ENCODE measurements around the gene TMEM190.

The TMEM190 gene

DNA sequence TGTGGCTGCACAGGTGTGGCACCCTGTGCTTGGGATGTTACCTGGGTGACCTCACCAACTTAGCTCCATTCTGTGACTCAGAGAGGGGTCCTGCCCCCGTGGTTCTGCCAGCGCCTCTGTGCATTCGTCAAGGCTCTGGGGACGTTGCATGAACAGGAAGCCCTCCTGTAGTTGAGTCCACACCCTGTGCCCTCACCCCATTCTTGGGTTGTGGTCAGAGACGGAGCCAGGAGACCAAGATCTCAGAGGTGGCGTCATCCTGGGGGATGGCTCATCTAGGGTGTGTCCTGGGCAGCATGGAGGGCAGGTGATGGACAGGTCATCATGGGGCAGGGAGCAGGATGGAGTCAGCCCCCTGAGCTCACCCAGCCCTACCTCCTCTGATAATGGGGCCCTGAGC, 24.6 kb upstream of the TMEM190 start:
- DNase-seq (ENCODE audit: low spot score) = no peak

DNA sequence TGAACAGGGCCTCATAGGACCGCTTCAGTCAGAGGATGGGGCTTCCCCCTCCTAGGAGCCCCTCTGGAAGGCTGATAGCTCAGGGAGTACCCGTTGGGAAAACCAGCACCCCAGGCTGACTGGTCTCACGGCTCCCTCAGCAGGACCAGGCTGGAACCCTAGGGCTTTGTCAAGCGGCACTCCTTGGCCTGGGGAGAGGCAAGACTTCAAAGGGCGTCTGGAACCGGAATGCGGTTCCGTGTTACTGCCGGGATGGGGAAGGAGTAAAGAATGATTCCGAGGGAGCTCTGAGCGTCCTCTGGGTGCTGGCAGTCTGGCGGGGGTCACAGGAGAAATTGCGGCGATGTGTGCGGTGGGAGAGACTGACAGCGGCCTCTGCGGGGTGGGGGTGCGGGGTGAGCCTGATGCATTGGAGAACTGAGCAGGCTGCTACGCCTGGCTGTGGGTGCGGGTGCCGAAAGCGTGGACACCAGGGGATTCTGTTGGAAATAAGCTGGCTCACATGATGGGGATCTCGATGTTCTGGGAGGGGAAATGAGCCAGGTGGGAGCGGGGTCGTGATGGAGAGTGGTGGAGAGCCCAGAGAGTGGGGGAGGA, 24.0 kb upstream of the TMEM190 start:
- no peak for DNase-seq (ENCODE audit: low spot score)

DNA sequence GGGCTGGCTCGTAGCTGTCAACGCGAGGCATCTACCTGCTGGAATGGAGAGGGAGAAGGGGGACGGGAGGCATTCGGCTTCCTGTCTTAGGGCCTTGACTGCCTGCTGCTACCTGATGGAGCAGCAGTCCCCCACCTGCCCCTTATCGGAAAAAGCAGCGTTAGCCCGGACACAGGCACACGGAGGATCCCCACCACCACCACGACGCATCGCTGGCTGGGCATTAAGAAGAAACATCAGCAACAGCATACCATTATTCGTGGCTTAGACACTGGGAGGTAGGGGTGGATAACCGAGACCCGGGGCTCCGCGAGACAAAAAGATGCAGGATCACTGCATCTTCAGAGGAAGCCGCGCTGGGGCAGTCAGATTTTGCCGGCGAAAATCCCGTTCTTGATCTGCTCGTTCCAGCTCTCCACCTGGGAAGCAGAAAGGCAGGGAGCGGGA, 23.2 kb upstream of the TMEM190 start:
- DNase-seq (ENCODE audit: low spot score) = no peak

DNA sequence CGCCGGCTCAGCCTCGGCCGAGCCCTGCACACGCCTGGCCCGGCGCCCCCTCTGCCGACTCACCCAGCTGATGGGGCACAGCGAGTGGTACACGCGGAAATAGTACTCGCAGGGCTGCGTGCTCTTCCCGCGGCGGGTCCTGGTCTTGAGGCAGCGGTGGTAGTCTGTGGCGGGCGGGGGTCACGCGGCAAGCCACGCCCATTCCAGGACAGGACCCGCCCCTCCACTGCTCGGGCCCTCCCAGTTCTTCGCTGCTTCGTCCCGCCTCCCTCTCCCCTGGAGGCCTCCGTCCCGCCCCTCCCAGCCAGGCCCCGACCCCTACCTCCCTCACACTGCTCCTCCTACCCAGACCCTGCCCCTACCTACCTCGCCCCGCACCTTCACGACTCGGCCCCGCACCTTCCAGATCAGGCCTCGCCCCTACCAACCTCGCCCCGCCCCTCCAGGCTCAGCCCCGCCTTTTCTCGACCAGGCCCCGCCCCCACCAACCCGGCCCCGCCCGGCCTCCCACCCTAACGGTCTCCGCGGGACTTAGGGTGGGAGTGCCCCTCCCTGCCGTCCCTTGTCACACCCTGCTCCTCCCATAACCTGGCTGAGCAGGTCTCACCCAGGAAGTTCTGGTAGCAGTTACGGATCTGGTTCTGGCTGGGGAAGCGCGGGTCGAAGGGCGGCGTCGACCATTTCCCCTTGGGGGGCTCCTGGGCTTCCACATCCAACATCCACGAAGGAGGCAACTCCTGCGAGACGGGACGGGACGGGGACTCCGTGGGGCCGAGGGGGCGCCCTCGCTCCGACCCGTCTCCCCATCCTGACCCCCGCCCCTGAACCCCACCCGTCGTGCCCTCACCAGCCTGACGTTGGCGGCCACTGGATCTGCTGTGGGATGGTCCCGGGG, 22.6 kb upstream of the TMEM190 start:
- peak; percentile 91 for DNase-seq (ENCODE audit: low spot score)

DNA sequence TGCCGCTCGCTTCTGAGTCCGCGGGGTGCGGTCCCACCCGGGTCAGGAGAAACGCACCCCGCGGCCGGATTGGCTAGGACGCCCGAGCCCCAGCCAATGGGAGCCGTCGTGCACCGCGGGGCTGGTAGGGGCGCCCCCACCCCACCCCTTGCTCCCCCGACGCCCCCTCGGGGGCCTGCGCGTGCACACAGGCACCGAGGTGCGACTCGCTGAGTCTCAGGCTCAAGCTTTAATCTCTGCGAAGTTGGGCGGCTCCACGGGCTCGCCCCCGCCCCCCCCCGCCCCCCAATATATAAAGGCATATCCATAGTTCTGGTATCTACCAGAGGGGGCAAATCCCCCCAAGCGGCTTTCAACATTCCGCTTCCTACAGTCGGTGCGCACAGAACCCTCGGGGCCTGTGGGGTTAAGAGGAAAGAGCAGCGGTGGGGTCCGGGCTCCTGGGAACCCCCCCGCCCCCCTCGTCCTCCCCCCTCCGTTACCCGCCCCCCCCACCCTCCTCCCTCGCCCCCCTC, 21.9 kb upstream of the TMEM190 start, which contains the start of gene COX6B2:
COX6B2 (minus strand) TSS at position 22 of the 515 bp plus-strand sequence. CDS start 198 bp downstream, outside the sequence.
- DNase-seq (ENCODE audit: low spot score) = no peak

DNA sequence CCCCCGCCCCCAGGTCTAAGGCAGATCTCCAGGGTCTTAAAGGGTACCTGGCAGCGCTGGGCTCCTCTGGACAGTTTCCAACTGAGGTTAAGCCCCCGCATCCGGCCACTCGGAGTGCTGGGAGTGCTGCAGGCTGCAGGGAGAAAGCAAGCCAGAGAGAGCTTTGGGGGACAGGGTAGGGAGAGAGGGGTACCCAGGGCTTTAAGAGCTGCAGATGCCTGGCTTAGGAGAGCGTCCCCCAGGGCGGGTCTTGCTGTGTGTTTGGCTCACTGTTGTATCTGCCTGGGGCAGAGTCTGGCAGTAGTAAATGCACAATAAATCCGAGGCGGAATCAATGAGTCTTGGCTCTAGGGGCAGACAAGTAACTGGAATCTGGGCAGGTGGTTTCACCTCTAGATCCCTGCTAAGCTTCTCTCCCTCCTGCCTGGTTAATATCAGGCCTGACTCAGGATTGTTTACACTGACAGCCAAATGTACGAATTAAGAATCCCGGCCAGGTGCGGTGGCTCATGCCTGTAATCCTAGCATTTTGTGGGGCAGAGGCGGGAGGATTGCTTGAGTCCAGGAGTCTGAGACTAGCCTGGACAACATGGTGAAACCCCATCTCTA, 21.3 kb upstream of the TMEM190 start:
- DNase-seq (ENCODE audit: low spot score) = peak; percentile 22

DNA sequence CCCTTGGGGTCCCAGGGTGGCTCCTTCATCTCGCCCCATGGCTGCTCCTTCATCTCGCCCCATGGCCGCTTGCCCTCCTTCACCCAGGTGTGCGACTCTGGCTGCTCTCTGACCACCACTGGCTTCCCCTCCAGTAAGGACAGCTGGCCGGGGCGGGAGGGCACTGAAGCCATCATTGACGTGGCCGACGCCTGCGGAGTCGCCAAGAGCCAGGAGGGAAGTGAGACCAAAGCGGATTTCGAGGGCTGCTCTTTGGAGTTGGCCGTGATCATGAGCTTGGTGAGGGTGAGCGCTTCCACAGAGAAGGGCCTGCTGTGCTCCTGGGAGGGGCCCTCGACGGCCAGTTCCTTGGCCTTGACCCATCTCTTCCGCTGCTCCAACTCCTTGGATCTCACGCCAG, 18.1 kb upstream of the TMEM190 start:
- DNase-seq (ENCODE audit: low spot score) = no peak

DNA sequence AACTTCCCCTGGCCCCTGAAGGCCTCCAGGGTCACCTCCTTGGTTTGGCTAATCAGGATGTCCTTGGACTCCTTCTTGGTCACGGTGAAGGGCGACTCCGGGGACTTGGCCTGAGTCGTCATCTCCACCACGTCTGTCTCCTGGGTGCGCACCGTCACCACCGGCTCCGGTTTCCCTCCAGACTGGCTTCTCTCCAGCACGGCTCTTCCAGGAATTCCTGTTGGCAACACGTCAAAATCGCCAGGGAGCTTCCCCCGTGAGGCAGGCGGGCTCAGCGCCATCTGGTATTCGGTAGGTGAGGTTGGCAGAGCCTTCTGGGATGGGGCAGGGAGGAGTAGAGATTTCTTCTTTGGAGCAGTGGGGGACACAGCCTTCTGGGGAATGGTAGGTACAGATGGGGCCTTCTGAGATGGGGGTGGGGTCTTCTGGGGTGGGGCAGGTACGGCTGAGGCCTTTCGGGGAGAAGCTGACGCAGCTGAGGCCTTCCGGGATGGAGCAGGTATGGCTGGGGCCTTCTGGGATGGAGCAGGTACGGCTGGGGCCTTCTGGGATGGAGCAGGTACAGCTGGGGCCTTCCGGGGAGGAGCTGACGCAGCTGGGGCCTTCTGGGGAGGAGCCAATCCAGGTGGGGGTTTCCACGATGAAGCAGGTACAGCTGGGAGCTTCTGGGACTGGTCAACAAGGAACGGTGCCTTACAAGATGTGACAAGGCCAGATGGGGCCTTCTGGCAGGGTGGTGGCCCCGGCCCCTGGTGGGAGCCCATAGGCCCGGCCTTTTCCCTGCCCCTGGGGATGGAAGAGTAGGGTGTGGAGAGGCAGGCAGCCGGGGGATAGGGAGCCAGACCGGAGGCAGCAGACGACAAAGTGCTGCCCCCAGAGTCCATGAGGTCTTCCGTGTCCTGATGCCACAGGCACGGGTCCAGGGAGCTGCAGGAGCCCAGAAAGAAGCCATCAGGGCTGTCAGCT, 17.4 kb upstream of the TMEM190 start:
- DNase-seq (ENCODE audit: low spot score) = no peak

DNA sequence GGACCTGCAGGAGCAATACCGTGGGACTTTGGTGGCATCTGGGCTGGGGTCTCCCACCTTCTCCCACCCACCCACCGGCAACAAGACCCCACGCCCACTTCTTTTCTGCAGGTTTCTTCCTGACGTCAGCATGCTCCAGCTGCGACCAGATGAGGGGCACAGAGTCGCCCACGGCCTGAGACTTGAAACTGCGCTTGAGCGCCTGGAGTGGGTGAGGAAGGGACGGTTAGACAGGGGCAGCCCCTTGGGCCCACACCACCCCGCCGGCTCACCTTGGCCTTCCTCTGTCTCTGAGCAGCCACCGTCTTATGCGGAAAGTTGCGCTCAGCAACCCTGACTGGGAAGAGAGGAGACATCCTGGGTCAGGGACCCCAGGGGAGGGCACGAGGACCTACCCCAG, 15.7 kb upstream of the TMEM190 start:
- DNase-seq (ENCODE audit: low spot score) = no peak

DNA sequence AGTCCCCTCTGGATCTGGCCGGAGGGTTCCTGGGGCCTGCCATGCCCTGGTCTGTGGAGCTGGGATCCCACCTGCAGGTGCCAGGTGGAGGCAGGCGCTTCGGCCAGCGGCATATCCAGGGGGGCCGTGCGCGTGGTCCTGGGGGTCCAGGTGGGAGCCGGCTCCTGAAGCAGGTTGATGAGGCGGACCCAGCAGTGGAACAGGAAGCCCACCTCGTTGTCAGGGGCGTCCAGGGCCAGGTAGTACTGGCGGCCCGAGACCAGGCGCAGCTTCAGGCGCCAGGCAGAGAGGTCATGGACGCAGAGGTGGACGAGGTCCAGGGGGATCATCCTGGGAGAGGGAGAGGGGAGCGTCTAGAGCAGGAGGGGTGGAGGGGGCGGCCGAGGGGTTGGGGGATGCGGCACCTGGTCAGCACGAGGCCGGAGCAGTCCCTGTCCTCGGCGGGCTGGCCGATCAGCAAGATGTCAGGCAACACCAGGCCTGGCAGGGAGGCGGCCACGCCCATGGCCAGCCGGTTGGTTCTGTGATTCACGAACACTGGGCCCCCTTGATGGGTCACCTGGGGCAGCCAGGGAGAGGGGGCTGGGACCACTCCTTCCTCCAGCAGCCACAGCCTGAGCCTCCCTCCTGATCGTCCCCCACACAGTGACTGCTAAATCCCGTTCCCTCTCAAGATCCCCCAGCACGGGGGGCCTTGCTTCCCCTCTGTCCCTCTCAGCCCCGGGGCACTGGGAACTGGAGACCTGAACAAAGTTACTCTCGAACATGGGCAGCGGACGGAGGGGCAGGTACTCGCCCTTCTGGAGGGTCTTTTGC, 14.2 kb upstream of the TMEM190 start:
- no peak for DNase-seq (ENCODE audit: low spot score)

DNA sequence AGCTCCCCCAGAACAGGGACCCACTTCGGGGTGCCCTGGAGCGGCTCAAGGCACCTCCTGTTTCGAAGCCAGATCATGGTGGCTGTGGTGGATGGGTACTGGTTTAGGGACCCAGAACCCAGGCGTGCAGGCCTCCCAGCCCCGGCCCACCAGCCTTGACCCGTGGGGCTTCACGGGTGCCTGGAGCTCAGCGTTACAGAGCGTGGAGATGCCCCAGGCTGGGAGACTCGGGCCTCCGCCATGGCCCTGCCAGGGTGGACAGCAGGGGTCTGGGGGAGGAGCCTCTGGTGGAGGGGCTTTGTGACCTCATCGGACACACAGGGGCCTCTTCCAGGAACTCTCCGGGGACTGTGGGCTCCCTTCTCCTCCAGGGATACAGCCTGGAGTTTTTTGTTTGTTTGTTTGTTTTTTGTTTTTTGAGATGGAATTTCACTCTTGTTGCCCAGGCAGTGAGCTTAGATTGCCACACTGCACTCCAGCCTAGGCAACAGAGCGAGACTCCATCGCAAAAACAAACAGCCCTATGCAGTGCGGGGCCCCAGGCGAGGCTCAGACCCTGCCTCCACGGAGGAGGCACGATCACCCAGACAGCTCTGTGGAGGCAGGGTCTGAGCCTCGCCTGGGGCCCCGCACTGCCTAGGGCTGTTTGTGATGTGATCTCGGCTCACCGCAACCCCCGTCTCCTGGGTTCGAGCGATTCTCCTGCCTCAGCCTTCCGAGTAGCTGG, 13.5 kb upstream of the TMEM190 start, which contains the start of gene GARIN5B:
GARIN5B (minus strand) TSS at position 271 of the 727 bp plus-strand sequence; CDS start at position 77, 194 bp downstream.
- DNase-seq (ENCODE audit: low spot score) = no peak

DNA sequence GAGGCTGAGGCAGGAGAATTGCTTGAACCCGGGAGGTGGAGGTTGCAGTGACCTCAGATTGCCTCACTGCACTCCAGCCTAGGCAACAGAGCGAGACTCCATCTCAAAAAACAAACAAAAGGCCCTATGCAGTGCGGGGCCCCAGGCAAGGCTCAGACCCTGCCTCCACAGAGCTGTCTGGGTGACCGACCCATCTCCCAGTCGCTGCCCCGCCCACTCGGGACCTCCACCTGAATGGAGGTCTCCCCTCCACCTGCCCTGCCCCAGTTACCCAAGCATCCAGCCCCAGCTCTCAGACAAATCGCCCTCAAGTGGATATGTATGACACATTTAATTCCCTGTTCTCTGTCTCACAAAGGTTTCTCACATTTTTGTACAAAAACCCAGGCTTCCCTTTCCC, 11.4 kb upstream of the TMEM190 start:
- DNase-seq (ENCODE audit: low spot score) = no peak

DNA sequence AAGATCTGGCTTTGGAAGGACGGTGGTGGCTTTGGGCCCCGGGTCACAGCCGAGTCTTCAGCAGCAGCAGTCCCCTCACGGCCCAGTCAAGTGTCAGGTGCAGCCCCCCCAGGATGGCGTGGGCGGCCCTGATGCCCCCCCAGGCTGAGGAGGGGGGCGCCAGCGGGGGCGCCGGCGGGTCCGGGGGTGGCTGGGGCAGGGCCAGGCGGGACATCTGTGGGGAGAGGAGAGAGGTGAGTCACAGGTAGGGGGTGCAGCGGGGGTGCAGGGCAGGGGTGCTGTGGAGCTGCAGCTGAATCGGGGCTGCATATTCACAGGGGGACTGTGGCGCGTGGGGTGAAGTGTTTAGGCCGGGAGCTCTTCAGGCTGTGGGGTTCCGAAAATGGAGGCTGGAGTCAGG, 10.7 kb upstream of the TMEM190 start:
- no peak for DNase-seq (ENCODE audit: low spot score)

DNA sequence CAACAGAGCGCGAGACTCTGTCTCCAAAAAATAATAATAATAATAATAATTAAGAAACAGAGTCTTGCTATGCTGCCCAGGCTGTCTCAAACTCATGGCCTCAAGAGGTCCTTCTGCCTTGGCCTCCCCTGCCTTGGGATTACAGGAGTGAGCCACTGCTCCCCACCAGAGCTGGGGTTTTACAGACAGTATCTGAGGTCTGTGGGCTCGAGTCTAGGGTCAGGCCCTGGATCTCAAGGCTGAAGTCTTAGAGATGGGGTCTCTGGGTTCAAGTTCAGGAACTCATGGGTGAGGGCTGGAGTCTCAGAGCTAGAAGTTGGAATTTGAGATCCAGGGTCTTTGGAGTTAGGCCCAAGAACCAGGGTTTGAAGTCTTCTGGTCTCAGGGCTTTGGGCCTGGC, 9.8 kb upstream of the TMEM190 start:
- DNase-seq (ENCODE audit: low spot score) = no peak

DNA sequence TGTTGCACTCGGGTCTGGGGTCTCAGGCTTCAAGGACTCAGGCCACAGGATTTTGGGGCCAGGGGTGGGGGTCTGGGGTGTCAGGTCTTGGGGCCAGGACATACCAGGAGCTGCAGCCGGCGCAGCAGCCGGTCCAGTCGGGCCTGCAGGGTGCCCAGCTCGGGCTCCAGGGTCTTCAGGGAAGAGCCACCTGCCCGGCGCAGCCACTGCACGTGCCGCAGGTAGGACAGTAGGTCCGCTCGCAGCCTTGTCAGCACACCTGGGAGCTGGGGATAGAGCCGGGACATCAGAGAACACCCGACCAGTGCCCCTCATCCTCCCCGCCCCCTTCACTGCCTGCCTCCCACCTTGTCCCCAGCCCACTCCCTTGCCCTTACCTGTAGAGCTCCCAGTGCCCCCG, 8.5 kb upstream of the TMEM190 start:
- no peak for DNase-seq (ENCODE audit: low spot score)

DNA sequence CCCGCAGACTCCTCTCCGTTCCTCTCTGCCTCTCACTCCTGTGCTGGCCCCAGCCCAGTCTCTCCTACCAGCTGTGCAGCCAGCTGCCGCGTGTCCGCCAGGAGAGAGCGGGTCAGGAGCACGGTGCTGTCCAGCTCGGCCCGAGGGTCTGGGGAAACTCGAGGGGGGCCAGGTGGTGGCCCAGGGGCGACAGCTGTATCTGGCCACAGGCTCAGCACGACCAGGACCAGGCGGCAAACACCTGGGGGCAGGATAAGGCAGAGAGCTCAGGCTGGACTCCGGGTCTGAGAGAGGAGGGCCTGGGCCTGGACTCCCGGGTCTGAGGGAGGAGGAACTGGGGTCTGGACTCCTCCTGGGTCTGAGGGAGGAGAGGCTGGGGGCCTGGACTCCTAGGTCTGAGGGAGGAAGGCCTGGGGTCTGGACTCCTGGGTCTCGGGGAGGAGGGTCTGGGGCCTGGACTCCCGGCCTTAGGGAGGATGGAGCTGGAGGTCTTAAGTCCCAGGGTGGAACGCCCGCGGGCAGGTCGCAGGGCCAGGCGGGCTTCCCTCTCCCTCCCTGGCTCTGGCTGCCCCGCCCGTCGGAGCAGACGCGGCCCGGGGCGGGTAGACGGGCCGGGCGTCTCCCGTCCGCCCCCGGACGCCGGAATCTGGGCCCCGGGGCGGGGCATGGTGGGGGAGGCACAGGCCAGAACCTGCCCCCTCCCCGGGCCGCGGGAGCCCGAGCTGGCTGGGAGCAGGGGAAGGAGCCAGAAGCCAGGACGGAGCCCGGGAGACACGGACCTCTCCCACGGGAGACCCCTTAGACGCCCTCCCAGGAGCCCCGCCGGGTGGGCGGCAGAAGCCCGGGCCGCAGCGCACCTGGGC, 7.7 kb upstream of the TMEM190 start:
- no peak for DNase-seq (ENCODE audit: low spot score)

DNA sequence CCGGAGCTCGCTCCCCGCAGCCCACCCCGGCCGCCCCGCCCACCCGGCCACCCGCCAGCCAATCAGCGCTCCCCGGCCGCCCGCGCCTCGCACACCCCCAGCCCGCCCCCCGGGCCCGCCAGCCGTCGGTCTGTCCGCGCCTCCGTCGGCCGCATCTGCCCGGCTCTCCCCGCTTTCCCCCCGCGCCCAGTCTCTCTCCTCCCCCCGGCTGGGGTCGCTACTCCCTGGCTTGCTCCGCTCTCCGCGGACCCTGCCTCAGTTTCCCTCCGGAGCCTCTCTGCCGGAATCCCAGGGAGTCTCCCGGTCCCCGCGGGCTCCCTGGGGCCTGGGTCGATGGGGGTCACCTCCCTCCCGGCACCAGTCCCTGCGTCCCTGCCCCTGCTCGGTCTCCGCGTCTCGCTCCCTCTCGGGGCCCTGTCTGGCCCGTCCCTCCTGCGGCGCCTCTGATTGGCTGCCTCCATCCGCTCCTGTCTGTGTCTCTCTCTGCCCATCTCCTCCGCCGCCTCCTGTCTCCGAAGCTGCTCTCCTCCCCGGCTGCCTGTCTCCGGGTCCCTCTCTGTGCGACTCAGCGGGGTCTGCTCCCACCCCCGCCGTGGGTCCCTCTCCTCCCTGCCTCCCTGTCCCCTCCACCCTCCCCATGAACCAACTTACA, 6.8 kb upstream of the TMEM190 start:
- DNase-seq (ENCODE audit: low spot score) = peak; percentile 54

DNA sequence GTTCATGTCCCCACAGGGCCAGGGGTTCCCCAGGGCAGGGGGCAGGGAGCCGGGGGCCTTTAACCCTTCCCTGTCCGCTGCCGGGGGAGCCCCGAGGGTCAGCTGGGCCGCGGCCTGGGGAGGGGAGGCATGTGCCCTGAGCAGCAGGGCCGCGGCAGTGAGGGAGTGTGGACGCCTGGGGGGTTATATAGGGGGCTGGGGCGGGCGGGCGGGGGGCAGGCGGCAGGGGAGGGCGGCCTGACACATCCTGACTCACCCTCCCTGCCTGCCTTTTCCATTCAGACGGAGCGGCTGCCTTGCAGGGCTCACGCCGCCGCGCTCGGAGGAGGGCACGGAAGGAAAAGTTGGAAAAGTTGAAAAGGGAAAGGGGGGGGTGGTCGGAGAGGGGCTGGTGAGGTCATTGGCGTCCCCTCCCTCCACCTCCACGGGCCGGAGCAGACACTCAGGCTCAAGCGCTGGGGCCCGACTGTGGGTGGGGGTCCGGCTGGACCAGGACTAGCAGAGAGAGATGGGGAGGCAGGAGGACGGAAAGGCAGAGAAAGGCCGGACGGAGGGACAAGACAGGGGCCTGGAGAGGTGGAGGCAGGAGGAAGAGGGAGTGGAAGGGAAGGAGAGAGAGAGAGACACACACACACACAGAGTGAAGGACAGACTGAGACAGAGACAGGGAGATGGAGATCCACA, 6.2 kb upstream of the TMEM190 start, which contains the start of gene IL11:
IL11 (minus strand) TSS at position 159 of the 684 bp plus-strand sequence; CDS start at position 6, 153 bp downstream.
- no peak for DNase-seq (ENCODE audit: low spot score)

Measured in COLO829 (cell line).